NT2/D1 (cell line): ENCODE data around the gene CDC42BPA.

Experiments used
- SUZ12 ChIP-seq: IDR thresholded peaks from 2 replicates; pipeline ENCODE4 v1.6.1; 2011; ENCODE audit not compliant: insufficient read length, insufficient read depth; ENCODE audit errors: extremely low read depth
- ZNF274 ChIP-seq: IDR thresholded peaks from 2 replicates; pipeline ENCODE4 v1.6.1; 2011; ENCODE audit warnings: mild to moderate bottlenecking, low read depth, low read length

DNA sequence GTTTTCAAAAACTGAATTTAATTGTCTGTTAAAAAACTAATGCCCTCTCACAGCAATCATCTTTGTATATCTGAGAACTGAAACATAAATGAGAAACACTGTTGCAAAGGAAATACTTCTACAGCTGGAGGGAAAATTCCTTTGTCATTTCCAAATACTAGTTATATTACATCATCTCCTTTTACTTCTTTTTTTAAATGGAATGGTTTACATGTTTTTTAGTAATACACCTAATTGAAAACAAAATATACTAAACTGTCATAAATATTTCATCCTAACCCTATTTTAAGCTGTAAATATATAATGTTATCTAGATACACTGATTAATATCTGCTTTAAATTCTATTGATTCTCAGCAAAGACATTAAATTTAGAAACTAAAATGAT is 19.1 kb downstream of the CDC42BPA start:
- TF ChIP-seq SUZ12 (no peak), ZNF274 (no peak)
